Spinal cord (tissue), 10 donors: ENCODE results near the gene FTO. TPM values are rescaled to one million over a fixed set of nuclear protein-coding genes. Genes with fewer than 3 reads are reported as not detected.

ENCODE experiments used
- DNase-seq, 6 donors: peaks; one replicate each; pipeline versions ENCODE4 v3.0.0 to v3.0.0-alpha.2; 2013 to 2015; ENCODE audit warnings: low spot score in 6 of 6, low read depth in 4 of 6
- H3K27ac ChIP-seq: one replicate; pipeline ENCODE4 v1.5.1; 2013; ENCODE audit warnings: low read depth, low read length, control low read depth
- H3K27me3 ChIP-seq: one replicate; pipeline ENCODE4 v1.6.1; 2013; ENCODE audit warnings: low read length; ENCODE audit not compliant: control insufficient read depth, insufficient read depth
- H3K36me3 ChIP-seq: one replicate; pipeline ENCODE4 v1.6.1; 2013; ENCODE audit warnings: low read length; ENCODE audit not compliant: control insufficient read depth, insufficient read depth
- H3K4me1 ChIP-seq: one replicate; pipeline ENCODE4 v1.6.1; 2013; ENCODE audit warnings: low read length; ENCODE audit not compliant: control insufficient read depth, insufficient read depth
- H3K4me3 ChIP-seq: one replicate; pipeline ENCODE4 v1.5.1; 2013; ENCODE audit warnings: low read depth, low read length, control low read depth
- H3K9me3 ChIP-seq: one replicate; pipeline ENCODE4 v1.6.1; 2013; ENCODE audit warnings: low read length; ENCODE audit not compliant: control insufficient read depth, insufficient read depth
- WGBS: methylation state at CpG from one replicate; pipeline ENCODE4 v1.1.5; 2013; ENCODE audit warnings: missing lambda C conversion rate; ENCODE audit not compliant: insufficient coverage; 5-methylcytosine and 5-hydroxymethylcytosine counted together
- polyA plus RNA-seq, 2 donors: library from polyadenylated mRNA; unstranded; fragments of 120-200 nt; gene quantifications; one replicate each; pipeline ENCODE4 v1.2.1, GENCODE V29; 2013; ENCODE audit not compliant: insufficient read length in 2 of 2
- total RNA-seq, 2 donors: library from RNA; depleted of rRNA in 1 of 2; stranded (reverse); fragments of 120-200 nt in 1 of 2; fragments of >200 nt in 1 of 2; gene quantifications; one replicate each; pipeline versions ENCODE4 v1.2.3 to v1.2.4, GENCODE V29; 2013 to 2014
- donor health status: healthy.

The FTO gene
- total and polyA plus RNA-seq, 4 donors = 129 to 183 (median 140) TPM

GRCh38 chr16:54096607-54097006 lies 392.7 kb downstream of the FTO start:
- 100% methylated on average over 1 of the region's 2 CpGs for WGBS
- no peaks in the 10 kb centered on the region for H3K36me3 ChIP-seq
- no peak for DNase-seq
- H3K27me3 ChIP-seq = no peaks in the 10 kb centered on the region
- no peaks in the 10 kb centered on the region for H3K9me3 ChIP-seq
- no peak overlapping the region for H3K4me3 ChIP-seq
- H3K4me1 ChIP-seq = peaks cover 11% of the 10 kb centered on the region
- no peak overlapping the region for H3K27ac ChIP-seq

- no peak for DNase-seq
- Histone ChIP-seq H3K27ac (no peak overlapping the region), H3K4me1 (peaks cover 11% of the 10 kb centered on the region), H3K27me3 (no peaks in the 10 kb centered on the region), H3K36me3 (no peaks in the 10 kb centered on the region), H3K9me3 (no peaks in the 10 kb centered on the region), H3K4me3 (no peak overlapping the region)
- WGBS = 83% methylated on average over 3 of the region's 3 CpGs
Measured at GRCh38 chr16:54097774-54098173, 393.8 kb downstream of the FTO start.

GRCh38 chr16:54098247-54098646 lies 394.3 kb downstream of the FTO start:
- DNase-seq = peak in 1 of 6 donors; percentile 44
- Histone ChIP-seq H3K4me1 (peaks cover 6% of the 10 kb centered on the region), H3K27ac (no peak overlapping the region), H3K9me3 (no peaks in the 10 kb centered on the region), H3K27me3 (no peaks in the 10 kb centered on the region), H3K36me3 (no peaks in the 10 kb centered on the region), H3K4me3 (no peak overlapping the region)
- WGBS = 58% methylated on average over 1 of the region's 2 CpGs

GRCh38 chr16:54099627-54100026 lies 395.7 kb downstream of the FTO start:
- Histone ChIP-seq H3K27ac (no peak overlapping the region), H3K4me3 (no peak overlapping the region), H3K9me3 (no peaks in the 10 kb centered on the region), H3K4me1 (no peaks in the 10 kb centered on the region), H3K36me3 (no peaks in the 10 kb centered on the region), H3K27me3 (no peaks in the 10 kb centered on the region)
- no peak for DNase-seq
- WGBS = 94% methylated on average over 3 of the region's 5 CpGs

GRCh38 chr16:54102888-54103866 lies 399.2 kb downstream of the FTO start:
- H3K27ac ChIP-seq = no peak overlapping the region
- WGBS = 68% methylated on average over 4 of the region's 10 CpGs
- H3K4me3 ChIP-seq = no peak overlapping the region
- H3K4me1 ChIP-seq = no peaks in the 10 kb centered on the region
- H3K27me3 ChIP-seq = no peaks in the 10 kb centered on the region
- no peaks in the 10 kb centered on the region for H3K36me3 ChIP-seq
- no peak for DNase-seq
- H3K9me3 ChIP-seq = no peaks in the 10 kb centered on the region

GRCh38 chr16:54106057-54106456 lies 402.1 kb downstream of the FTO start:
- WGBS = 97% methylated on average over 4 of the region's 5 CpGs
- no peak for DNase-seq
- H3K27me3 ChIP-seq = no peaks in the 10 kb centered on the region

GRCh38 chr16:54107583-54108202 lies 403.7 kb downstream of the FTO start:
- Histone ChIP-seq H3K36me3 (peaks cover 5% of the 10 kb centered on the region), H3K27ac (no peak overlapping the region)

More at GRCh38 chr16:54106057-54106456, 402.1 kb downstream of the FTO start:
- no peak overlapping the region for H3K27ac ChIP-seq
- H3K4me3 ChIP-seq = no peak overlapping the region
- no peaks in the 10 kb centered on the region for H3K36me3 ChIP-seq
- H3K4me1 ChIP-seq = no peaks in the 10 kb centered on the region
- H3K9me3 ChIP-seq = no peaks in the 10 kb centered on the region

GRCh38 chr16:54110016-54110981 lies 406.3 kb downstream of the FTO start:
- Histone ChIP-seq H3K4me1 (peaks cover under 1% of the 10 kb centered on the region), H3K27me3 (no peaks in the 10 kb centered on the region), H3K9me3 (no peaks in the 10 kb centered on the region), H3K36me3 (peaks cover 12% of the 10 kb centered on the region), H3K4me3 (no peak overlapping the region), H3K27ac (no peak overlapping the region)
- WGBS = 78% methylated on average over 3 of the region's 16 CpGs
- DNase-seq = peak in 1 of 6 donors; percentile 9

More at GRCh38 chr16:54107583-54108202, 403.7 kb downstream of the FTO start:
- Histone ChIP-seq H3K4me3 (no peak overlapping the region), H3K4me1 (no peaks in the 10 kb centered on the region), H3K9me3 (no peaks in the 10 kb centered on the region), H3K27me3 (no peaks in the 10 kb centered on the region)
- WGBS = 80% methylated on average over 3 of the region's 7 CpGs
- DNase-seq = no peak
